ENCODE results near the gene CENPP. TPM values are rescaled to one million over a fixed set of nuclear protein-coding genes. Genes with fewer than 3 reads are reported as not detected.
A peak's percentile ranks its signal among the peaks of the same experiment; 100 is the strongest.

Gene CENPP
- total RNA-seq, 4 donors from 2014 or later, result 0.37 to 7.1 (median 3.2) TPM

- DNase-seq, result no peak
- no peaks in the 10 kb centered on the region for H3K36me3 ChIP-seq
- intact Hi-C loops (cut with DNase I; ENCODE audit: low total_unique reads), result loop anchor here (10.0 kb wide), 1 partner anchor 108 kb away; no protein-coding TSS in a partner anchor
- H3K9me3 ChIP-seq, result no peaks in the 10 kb centered on the region
- H3K4me1 ChIP-seq, result peaks cover 11 to 41% (median 21%) of the 10 kb centered on the region in 4 donors
- WGBS, 2 donors (ENCODE audit: low coverage in 1 of 2), result 88 to 92% methylated on average over 1 to 2 of the region's 2 CpGs
- no peak overlapping the region for H3K4me3 ChIP-seq
- in situ Hi-C loops (cut with MboI; ENCODE audit: low pct_ligation_motif_present in 1 of 4, low pct_unique_long_range_greater_than_20kb in 1 of 4, low sequenced_read_pairs in 3 of 4), result loop anchor here in 1 of 4 donors (10.0 kb wide), 1 partner anchor 128 kb away; no protein-coding TSS in a partner anchor
- H3K27me3 ChIP-seq, result no peaks in the 10 kb centered on the region
- peak overlapping the region; percentile 62 to 83 (median 70) for H3K27ac ChIP-seq
- TF ChIP-seq POLR2AphosphoS5 (IDR thresholded peaks at IDR 0.05) (no peak), CTCF (IDR thresholded peaks at IDR 0.05) (no peak), EP300 (IDR thresholded peaks at IDR 0.05; ENCODE audit: low read depth) (no peak), POLR2A (IDR thresholded peaks at IDR 0.05) (no peak)
Measured at GRCh38 chr9:92507005-92507404, 181.3 kb downstream of the CENPP start.

- Histone ChIP-seq H3K36me3 (no peaks in the 10 kb centered on the region), H3K4me3 (no peak overlapping the region), H3K9me3 (no peaks in the 10 kb centered on the region), H3K27me3 (no peaks in the 10 kb centered on the region), H3K27ac (peak overlapping the region; percentile 62 to 83 (median 70)), H3K4me1 (peaks cover 11 to 43% (median 26%) of the 10 kb centered on the region in 4 donors)
- in situ Hi-C loops (cut with MboI; ENCODE audit: low pct_ligation_motif_present in 1 of 4, low pct_unique_long_range_greater_than_20kb in 1 of 4, low sequenced_read_pairs in 3 of 4), result loop anchor here in 1 of 4 donors (10.0 kb wide), 1 partner anchor 127 kb away; no protein-coding TSS in a partner anchor
- intact Hi-C loops (cut with DNase I; ENCODE audit: low total_unique reads), result loop anchor here (10.0 kb wide), 1 partner anchor 107 kb away; no protein-coding TSS in a partner anchor
- WGBS, 2 donors (ENCODE audit: low coverage in 1 of 2), result 34 to 62% methylated on average over 2 to 4 of the region's 4 CpGs
- DNase-seq, result no peak
- TF ChIP-seq POLR2A (IDR thresholded peaks at IDR 0.05) (no peak), EP300 (IDR thresholded peaks at IDR 0.05; ENCODE audit: low read depth) (no peak), CTCF (IDR thresholded peaks at IDR 0.05) (no peak), POLR2AphosphoS5 (IDR thresholded peaks at IDR 0.05) (no peak)
Measured at GRCh38 chr9:92507496-92507895, 181.7 kb downstream of the CENPP start.

GRCh38 chr9:92508018-92508820 is 182.5 kb downstream of the CENPP start:
- H3K4me1 ChIP-seq, result peaks cover 11 to 50% (median 31%) of the 10 kb centered on the region in 4 donors
- DNase-seq, result no peak
- WGBS, 2 donors (ENCODE audit: low coverage in 1 of 2), result 22 to 63% methylated on average over 1 to 10 of the region's 10 CpGs
- in situ Hi-C loops (cut with MboI; ENCODE audit: low pct_ligation_motif_present in 1 of 4, low pct_unique_long_range_greater_than_20kb in 1 of 4, low sequenced_read_pairs in 3 of 4) (loop anchor here in 1 of 4 donors (10.0 kb wide), 1 partner anchor 127 kb away; no protein-coding TSS in a partner anchor), intact Hi-C loops (cut with DNase I; ENCODE audit: low total_unique reads) (loop anchor here (10.0 kb wide), 1 partner anchor 107 kb away; no protein-coding TSS in a partner anchor)
- H3K36me3 ChIP-seq, result no peaks in the 10 kb centered on the region
- no peak overlapping the region for H3K4me3 ChIP-seq
- no peaks in the 10 kb centered on the region for H3K9me3 ChIP-seq
- no peak for TF ChIP-seq EP300 (IDR thresholded peaks at IDR 0.05; ENCODE audit: low read depth)
- TF ChIP-seq POLR2AphosphoS5 (IDR thresholded peaks at IDR 0.05), result no peak
- TF ChIP-seq POLR2A (IDR thresholded peaks at IDR 0.05), result no peak
- TF ChIP-seq CTCF (IDR thresholded peaks at IDR 0.05), result no peak
- H3K27ac ChIP-seq, result peak overlapping the region; percentile 62 to 83 (median 70)
- no peaks in the 10 kb centered on the region for H3K27me3 ChIP-seq

GRCh38 chr9:92509050-92509449 is 183.3 kb downstream of the CENPP start:
- H3K4me3 ChIP-seq, result no peak overlapping the region
- in situ Hi-C loops (cut with MboI; ENCODE audit: low pct_ligation_motif_present in 1 of 4, low pct_unique_long_range_greater_than_20kb in 1 of 4, low sequenced_read_pairs in 3 of 4) (loop anchor here in 1 of 4 donors (10.0 kb wide), 1 partner anchor 126 kb away; no protein-coding TSS in a partner anchor), intact Hi-C loops (cut with DNase I; ENCODE audit: low total_unique reads) (loop anchor here (10.0 kb wide), 1 partner anchor 106 kb away; no protein-coding TSS in a partner anchor)
- no peak for DNase-seq
- WGBS, 2 donors (ENCODE audit: low coverage in 1 of 2), result 91 to 95% methylated on average over 4 to 5 of the region's 5 CpGs
- H3K9me3 ChIP-seq, result no peaks in the 10 kb centered on the region
- no peak for TF ChIP-seq CTCF (IDR thresholded peaks at IDR 0.05)
- TF ChIP-seq POLR2AphosphoS5 (IDR thresholded peaks at IDR 0.05), result no peak
- TF ChIP-seq EP300 (IDR thresholded peaks at IDR 0.05; ENCODE audit: low read depth), result no peak
- TF ChIP-seq POLR2A (IDR thresholded peaks at IDR 0.05), result no peak
- no peaks in the 10 kb centered on the region for H3K27me3 ChIP-seq
- no peaks in the 10 kb centered on the region for H3K36me3 ChIP-seq
- H3K4me1 ChIP-seq, result peaks cover 11 to 51% (median 32%) of the 10 kb centered on the region in 4 donors
- H3K27ac ChIP-seq, result no peak overlapping the region

All from transverse colon (tissue), 4 donors.